ENCODE measurements around the gene MVB12B.

The MVB12B gene

DNA sequence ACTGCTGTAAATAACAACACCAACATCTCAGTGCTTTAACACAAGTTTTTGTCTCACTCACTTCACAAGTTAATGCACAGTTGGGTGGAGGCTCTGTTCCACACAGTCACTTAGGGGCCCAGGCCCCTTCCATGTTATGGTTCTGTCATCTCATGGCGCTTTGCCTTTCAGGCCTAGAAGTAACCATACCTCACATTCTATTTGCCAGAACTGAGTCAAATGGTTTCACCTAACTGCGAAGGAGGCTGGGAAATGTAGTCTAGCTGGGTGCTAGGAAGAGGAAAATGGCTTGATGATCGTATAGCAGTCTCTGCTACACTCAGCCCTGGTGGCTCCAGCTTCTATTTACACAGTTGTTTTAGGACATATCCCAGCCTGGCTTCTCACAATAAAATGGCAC, 23.1 kb upstream of the MVB12B start:
- no peak for DNase-seq (ENCODE audit: low read depth)

DNA sequence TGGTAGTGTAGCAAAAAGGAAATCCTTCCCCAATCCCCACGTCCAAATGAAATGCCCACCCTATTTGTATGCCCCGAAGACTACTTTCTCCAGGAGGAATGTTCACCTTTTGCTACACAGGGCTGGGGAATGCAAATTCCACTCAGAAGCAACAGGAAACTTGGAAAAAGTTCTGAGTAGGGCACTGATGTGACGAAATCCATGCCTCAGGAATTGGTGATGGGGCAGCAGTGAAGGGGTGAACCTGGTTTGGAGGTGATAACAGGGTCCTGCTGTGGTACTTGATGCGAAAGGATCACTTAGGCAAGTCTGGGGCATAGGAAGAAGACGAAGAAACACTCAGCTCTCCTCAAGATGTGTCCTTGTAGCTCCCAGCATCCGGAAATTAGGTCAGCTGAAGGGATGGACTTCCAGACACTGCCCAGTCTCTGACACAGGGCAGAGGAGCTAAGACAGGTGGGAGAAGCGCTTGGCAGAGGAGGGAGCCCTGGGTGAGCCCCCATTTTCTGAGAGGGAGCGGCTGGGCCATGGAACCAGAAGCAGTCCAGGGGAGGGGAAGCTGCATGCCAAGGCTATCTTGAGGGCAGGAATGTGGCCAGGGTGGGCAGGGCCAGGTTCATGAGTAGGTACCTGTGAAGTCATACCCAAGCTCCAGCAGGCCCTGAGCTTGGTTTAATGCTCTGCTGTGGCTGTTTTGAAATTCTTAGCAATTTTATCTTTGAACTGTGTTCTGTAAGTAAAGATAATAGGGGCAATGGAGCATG, 22.2 kb upstream of the MVB12B start:
- DNase-seq (ENCODE audit: low read depth) = no peak

GRCh38 chr9:126304971-126305320, 21.7 kb upstream of the MVB12B start:
- DNase-seq (ENCODE audit: low read depth) = no peak

GRCh38 chr9:126306071-126306647, 20.5 kb upstream of the MVB12B start:
- no peak for DNase-seq (ENCODE audit: low read depth)

- DNase-seq (ENCODE audit: low read depth) = no peak
These were observed 19.1 kb upstream of the MVB12B start for GRCh38 chr9:126307322-126308061.

DNA sequence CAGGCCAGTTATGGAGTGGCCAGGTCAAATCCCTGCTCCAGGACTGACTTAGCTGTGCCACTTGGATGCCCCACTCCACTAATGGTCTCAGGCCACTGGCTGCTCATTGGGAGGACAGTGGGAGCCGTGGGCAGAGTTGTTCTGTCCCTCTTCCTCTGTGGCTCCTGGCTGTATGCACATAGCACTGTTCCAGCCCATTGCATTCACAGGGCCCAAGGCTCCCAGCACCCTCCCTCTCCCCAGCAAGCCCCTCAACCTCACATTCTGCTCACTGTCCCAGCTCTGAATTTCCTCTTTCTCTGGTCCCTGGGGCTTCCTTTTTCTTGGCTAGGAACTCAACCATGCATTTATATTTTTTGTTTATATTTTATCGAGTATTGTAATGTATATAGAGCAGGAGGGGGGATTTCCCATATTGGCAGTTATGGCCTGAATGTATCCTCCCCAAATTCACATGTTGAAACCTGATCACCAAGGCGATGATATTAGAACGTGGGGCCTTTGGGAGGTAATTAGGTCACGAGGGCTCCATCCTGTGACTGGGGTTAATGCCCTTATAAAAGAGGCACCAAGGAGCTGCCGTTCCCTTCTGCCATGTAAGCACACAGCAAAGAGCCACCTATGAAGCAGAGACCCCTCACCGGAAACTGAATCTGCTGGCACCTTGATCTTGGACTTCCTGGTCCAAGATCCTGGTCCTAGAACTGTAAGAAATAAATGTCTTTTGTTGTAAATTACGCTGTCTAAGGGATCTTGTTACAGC, 17.0 kb upstream of the MVB12B start:
- no peak for DNase-seq (ENCODE audit: low read depth)

DNA sequence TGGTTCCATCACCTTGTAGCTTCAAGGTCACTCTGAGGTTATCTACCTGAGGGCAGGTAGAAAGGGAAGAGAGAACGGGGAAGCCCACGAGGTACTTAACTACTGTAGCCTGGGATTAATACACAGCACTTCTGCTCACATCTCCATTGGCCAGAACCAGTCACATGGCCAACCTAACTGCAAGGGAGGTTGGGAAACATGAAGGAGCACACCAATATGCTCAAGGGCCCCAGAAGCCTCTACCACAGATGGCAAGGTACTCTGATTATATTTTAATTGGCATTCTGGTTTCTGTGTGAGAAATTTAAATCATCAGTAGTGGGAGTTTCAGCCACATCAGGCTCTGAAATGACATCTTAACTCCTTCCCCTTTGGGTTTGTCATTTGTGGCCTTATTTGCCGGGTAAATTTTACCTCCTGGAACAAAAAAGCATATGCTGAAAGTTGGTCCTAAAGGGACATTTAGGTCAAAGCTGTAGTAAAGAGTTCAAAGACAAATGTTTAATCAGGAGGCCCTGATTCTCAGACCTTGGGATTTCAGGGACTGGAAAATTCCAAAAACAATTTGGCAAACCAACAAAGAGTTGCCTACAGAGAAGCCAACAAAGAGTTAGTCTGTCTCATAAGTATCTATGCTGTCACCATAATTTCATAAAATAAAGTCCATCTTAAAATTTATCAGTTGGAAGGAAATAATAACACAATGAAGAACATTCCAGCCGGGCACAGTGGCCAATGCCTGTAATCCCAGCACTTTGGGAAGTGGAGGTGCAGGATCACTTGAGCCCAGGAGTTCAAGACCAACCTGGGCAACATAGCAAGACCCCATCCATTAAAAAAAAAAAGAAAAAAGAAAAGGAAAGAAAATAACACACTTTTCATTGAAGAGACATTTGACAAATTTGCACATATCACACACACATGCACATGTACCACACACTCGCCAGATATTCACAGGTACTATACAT, 13.8 kb upstream of the MVB12B start:
- DNase-seq (ENCODE audit: low read depth) = no peak

DNA sequence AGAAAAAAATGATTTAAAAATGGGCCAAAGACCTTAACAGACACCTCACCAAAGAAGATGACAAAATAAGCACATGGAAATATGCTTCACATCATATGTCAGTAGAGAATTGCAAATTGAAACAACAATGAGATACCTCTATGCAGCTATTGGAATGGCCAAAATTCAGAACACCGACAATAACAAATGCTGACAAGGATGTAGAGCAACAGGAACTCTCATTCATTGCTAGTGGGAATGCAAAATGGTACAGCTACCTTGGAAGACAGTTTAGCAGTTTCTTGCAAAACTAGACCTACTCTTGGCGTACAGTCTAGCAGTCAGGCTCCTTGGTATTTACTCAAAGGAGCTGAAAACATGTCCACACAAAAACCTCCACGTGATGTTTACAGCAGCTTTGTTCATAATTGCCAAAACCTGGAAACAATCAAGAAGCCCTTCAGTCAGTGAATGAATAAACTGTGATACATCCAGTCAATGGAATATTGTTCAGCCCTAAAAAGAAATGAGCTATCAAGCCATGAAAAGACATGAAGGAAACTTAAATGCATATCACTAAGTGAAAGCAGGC, 10.5 kb upstream of the MVB12B start:
- no peak for DNase-seq (ENCODE audit: low read depth)

DNA sequence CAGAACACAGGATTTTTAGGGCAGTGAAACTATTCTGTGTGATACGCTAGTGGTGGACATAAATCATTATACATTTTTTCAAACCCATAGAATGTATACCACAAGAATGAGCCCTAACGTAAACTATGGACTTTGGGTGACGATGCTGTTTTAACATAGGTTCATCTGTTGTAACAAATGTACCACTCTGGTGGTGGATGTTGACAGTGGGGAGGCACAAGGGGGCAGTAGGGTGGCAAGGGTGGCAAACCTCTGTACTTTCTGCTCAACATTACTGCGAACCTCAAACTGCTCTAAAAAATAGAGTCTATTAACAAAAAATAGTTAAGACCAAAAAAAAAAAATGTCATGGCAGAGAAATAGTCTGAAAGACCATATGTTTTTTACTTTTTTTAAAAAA, 9.1 kb upstream of the MVB12B start:
- DNase-seq (ENCODE audit: low read depth) = peak; percentile 24

DNA sequence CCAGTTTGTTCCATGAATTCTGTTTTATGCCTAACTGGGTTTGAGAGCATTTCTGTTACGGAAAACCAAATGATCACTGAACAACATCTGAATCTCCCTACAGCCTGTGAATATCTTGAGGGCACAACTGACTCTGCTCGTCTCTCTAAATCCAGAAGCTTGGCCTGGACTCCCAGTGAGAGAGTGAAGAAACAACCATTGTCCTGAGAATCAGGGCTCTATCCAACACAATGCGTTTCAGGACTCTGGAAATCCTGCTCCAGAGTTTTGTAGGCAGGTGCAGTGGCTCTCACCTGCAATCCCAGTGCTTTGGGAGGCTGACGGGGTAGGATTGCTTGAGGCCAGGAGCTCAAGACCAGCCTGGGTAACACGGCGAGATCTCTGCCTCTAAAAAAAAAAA, 7.8 kb upstream of the MVB12B start:
- no peak for DNase-seq (ENCODE audit: low read depth)

DNA sequence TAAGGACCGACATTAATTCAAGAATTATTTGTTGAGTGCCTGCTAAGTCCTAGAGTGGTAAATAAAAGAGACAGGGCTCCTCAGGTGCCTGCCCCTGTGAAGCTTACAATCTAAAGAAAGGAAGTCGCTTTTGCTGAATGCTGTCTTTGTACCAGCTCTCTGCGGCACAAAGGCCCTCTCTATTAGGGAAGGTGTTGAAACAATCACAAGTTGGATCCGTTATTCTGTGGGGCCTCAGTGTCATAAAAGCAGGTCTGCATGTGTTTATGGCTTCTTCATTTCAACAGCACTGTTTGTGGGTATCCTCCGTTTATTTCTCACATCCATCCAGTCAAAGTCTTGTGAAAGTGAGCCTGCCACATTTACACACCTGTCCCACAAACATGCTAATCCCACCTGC, 7.0 kb upstream of the MVB12B start:
- DNase-seq (ENCODE audit: low read depth) = no peak

GRCh38 chr9:126320158-126320922, 6.3 kb upstream of the MVB12B start:
- DNase-seq (ENCODE audit: low read depth) = no peak

DNA sequence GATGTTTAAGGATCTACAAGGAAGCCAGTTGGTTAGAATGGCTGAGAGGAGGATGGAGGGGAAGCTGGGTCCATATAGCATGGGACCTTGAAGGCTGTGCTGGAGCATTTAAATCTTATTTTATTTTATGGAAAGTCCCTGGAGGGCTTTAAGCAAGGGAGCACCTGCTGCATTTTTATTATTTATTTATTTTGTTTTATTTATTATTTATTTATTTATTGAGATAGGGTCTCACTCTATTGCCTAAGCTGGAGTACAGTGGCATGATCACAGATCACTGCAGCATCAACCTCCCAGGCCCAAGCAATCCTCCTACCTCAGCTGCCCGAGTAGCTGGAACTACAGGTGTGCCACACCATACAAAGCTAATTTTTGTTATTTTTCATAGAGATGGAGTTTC, 4.9 kb upstream of the MVB12B start:
- no peak for DNase-seq (ENCODE audit: low read depth)

- no peak for DNase-seq (ENCODE audit: low read depth)
These were observed 808 bp upstream of the MVB12B start for GRCh38 chr9:126325821-126326220.

DNA sequence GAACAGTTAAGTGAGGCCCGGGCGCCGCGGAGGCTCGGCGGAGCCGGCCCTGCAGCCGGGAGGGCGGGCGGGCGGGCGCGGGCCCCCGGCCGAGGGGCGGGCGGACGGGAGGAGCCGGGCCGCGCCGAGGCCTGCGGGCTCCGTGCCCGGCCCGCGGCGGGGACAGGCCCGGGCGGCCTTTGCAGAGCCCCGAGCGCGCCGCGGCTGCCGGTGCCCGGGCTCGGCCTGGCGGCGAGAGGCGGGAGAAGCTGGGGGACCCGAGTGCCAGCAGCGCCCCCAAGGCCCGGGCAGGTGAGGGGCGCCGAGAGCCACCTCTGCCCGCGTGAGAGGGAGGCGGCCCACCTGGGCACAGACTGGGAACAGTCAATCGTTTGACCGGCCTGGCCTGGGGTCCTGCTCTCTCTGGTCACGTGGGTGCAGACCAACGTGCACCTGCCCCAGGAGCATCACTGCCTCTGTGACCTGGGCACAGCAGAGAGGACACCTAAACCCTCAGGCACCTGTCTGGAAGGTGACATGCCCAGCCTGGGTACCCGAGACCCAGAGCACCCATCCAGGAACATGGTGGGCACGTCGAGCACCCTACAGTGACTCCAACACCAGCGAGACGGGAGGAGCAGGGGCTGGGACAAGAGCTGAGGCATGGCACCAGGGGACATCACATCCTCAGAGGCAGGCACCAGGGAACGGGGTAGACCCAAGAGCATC, 531 bp downstream of the MVB12B start:
- peak; percentile 3 for DNase-seq (ENCODE audit: low read depth)

- no peak for DNase-seq (ENCODE audit: low read depth)
These were observed 1.1 kb downstream of the MVB12B start for GRCh38 chr9:126327714-126328185.

DNA sequence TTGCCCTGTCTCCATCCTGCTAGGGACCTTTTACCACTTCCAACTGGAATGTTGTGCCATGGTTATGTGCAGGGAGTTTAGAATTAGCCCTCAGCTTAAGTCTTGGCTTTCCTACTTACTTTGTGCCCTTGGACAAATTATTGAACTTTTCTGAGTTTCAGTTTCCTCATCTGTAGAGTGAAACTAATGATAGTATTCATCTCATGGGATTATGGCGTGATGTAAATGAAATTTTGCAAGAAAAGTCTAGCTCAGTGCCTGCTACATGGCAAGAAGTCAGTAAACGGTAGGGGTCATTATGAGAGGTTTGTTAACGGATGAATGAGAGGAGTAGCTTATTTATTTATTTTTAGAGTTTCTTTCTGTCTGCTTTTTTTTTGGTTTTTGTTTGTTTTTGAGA, 1.8 kb downstream of the MVB12B start:
- DNase-seq (ENCODE audit: low read depth) = no peak

- no peak for DNase-seq (ENCODE audit: low read depth)
These were observed 3.0 kb downstream of the MVB12B start for GRCh38 chr9:126329476-126330275.

GRCh38 chr9:126330536-126330935, 3.9 kb downstream of the MVB12B start:
- no peak for DNase-seq (ENCODE audit: low read depth)

Data from activated T-cell treated with anti-CD3 and anti-CD28 coated beads for 1 hour (primary cell).